B cell (primary cell): ENCODE data around the gene TSPAN1. TPM values are rescaled to one million over a fixed set of nuclear protein-coding genes. Genes with fewer than 3 reads are reported as not detected.

Source experiments
- ATAC-seq: fragments of 200-7000 bp; cut with Tn5 transposase; one replicate; pipeline ENCODE4 v1.10.0; 2021; ENCODE audit warnings: low read depth, mild to moderate bottlenecking, moderate number of reproducible peaks, moderate library complexity
- CTCF ChIA-PET: fragments of 350-600 bp; sonication (Branson Sonifier 250); formaldehyde crosslinking; loops from one replicate; lab custom pipeline; 2021; ENCODE audit warnings: antibody characterized with exemption, inconsistent platforms; lab: Charles Lee
- POLR2A ChIA-PET: fragments of 350-600 bp; sonication (Branson Sonifier 250); formaldehyde crosslinking; loops from one replicate; lab custom pipeline; 2021; ENCODE audit warnings: antibody characterized with exemption; lab: Charles Lee
- DNase-seq: peaks from one replicate; pipeline ENCODE4 v3.0.0; 2013
- H2AFZ ChIP-seq: 2 replicates; pipeline ENCODE4 v1.6.1; 2012; ENCODE audit warnings: mild to moderate bottlenecking, low read depth, low read length; ENCODE audit not compliant: insufficient read depth, poor library complexity, severe bottlenecking
- H3K27ac ChIP-seq, 2 donors: 1 replicate in 1 of 2; 2 replicates in 1 of 2; pipeline ENCODE4 v1.5.1; 2012 to 2013; ENCODE audit warnings: low read length in 2 of 2, mild to moderate bottlenecking in 2 of 2, moderate library complexity in 1 of 2
- H3K27me3 ChIP-seq, 4 experiments: fragments of 200-600 bp in 1 of 4; sonication (generic) in 1 of 4; replicated peaks in 1 of 4; 1 replicate in 2 of 4; 2 replicates in 2 of 4; pipeline versions ENCODE4 v1.6.1 to v1.7.0; 2013 to 2016; ENCODE audit warnings: low read length in 3 of 4, mild to moderate bottlenecking in 2 of 4, mixed read lengths in 1 of 4, moderate library complexity in 1 of 4; ENCODE audit not compliant: insufficient read depth in 4 of 4, control insufficient read depth in 3 of 4; ENCODE audit errors: control extremely low read depth in 1 of 4
- H3K36me3 ChIP-seq, 2 experiments: replicated peaks in 1 of 2; 1 replicate in 1 of 2; 2 replicates in 1 of 2; pipeline versions ENCODE4 v1.6.1 to v1.7.1; 2013; ENCODE audit warnings: low read length in 1 of 2; ENCODE audit not compliant: insufficient read depth in 2 of 2, control insufficient read depth in 1 of 2; ENCODE audit errors: control extremely low read depth in 1 of 2, extremely low read depth in 1 of 2
- H3K4me1 ChIP-seq, 2 donors: fragments of 200-600 bp in 1 of 2; sonication (generic) in 1 of 2; 1 replicate in 1 of 2; 2 replicates in 1 of 2; pipeline versions ENCODE4 v1.5.1 to v1.6.1; 2013 to 2017; ENCODE audit warnings: low read length in 2 of 2; ENCODE audit not compliant: control insufficient read depth in 2 of 2, insufficient read depth in 2 of 2
- H3K4me2 ChIP-seq: replicated peaks from 2 replicates; pipeline ENCODE3; 2012; ENCODE audit warnings: mild to moderate bottlenecking, low read depth, low read length; ENCODE audit not compliant: poor library complexity, severe bottlenecking
- H3K4me3 ChIP-seq, 5 experiments: fragments of 200-600 bp in 1 of 5; sonication (generic) in 1 of 5; 1 replicate in 3 of 5; 2 replicates in 2 of 5; pipeline versions ENCODE4 v1.5.1 to v1.7.0; 2011 to 2016; ENCODE audit warnings: low read length in 4 of 5, mild to moderate bottlenecking in 4 of 5, low read depth in 2 of 5, control low read depth in 1 of 5, moderate library complexity in 1 of 5; ENCODE audit not compliant: insufficient read depth in 1 of 5; ENCODE audit errors: control extremely low read depth in 1 of 5, extremely low read depth in 1 of 5
- H3K79me2 ChIP-seq: fragments of 200-600 bp; sonication (generic); one replicate; pipeline ENCODE4 v1.6.0; 2016; ENCODE audit warnings: low read length; ENCODE audit not compliant: control insufficient read depth, insufficient read depth
- H3K9ac ChIP-seq: fragments of 200-600 bp; sonication (generic); 2 replicates; pipeline ENCODE4 v1.6.1; 2017; ENCODE audit warnings: mild to moderate bottlenecking, low read length, moderate library complexity
- H3K9me3 ChIP-seq, 3 donors: one replicate each; pipeline versions ENCODE4 v1.6.1 to v1.7.1; 2013; ENCODE audit warnings: low read length in 2 of 3; ENCODE audit not compliant: control insufficient read depth in 2 of 3, insufficient read depth in 1 of 3; ENCODE audit errors: control extremely low read depth in 1 of 3
- H4K20me1 ChIP-seq: 2 replicates; pipeline ENCODE4 v1.6.0; 2012; ENCODE audit warnings: mild to moderate bottlenecking, low read length; ENCODE audit not compliant: insufficient read depth, control insufficient read depth, poor library complexity, severe bottlenecking
- H3K27ac Mint-ChIP-seq: one replicate; pipeline ENCODE4 v1.8.0; 2021; ENCODE audit warnings: mixed read lengths
- H3K27me3 Mint-ChIP-seq: one replicate; pipeline ENCODE4 v1.8.0; 2021; ENCODE audit warnings: mixed read lengths
- H3K4me1 Mint-ChIP-seq: one replicate; pipeline ENCODE4 v1.8.0; 2021; ENCODE audit warnings: mixed read lengths
- H3K4me3 Mint-ChIP-seq: one replicate; pipeline ENCODE4 v1.8.0; 2021; ENCODE audit warnings: mixed read lengths
- H3K9me3 Mint-ChIP-seq: one replicate; pipeline ENCODE4 v1.8.0; 2022; ENCODE audit warnings: mixed read lengths; ENCODE audit not compliant: insufficient read depth
- EZH2 ChIP-seq: IDR thresholded peaks from 2 replicates; pipeline ENCODE4 v1.6.1; 2012; ENCODE audit warnings: borderline replicate concordance, low read depth, mild to moderate bottlenecking, moderate library complexity, low read length; ENCODE audit not compliant: insufficient read depth, poor library complexity, severe bottlenecking
- WGBS: methylation state at CpG from one replicate; pipeline ENCODE4 v1.1.5; 2013; ENCODE audit warnings: missing lambda C conversion rate; ENCODE audit not compliant: insufficient coverage; 5-methylcytosine and 5-hydroxymethylcytosine counted together
- intact Hi-C: fragments of 100-400 bp; cut with micrococcal nuclease; formaldehyde crosslinking; loops from one replicate; pipeline ENCODE4 v1.10.0; 2022
- polyA plus RNA-seq: library from polyadenylated mRNA; depleted of rRNA; stranded (reverse); fragments of >200 nt; gene quantifications from 2 replicates; pipeline ENCODE4 v1.2.3, GENCODE V29; 2012
- total RNA-seq, 2 donors: library from RNA; stranded (reverse); fragments of 120-200 nt in 1 of 2; gene quantifications; 1 replicate in 1 of 2; 2 replicates in 1 of 2; pipeline versions ENCODE4 v1.2.3 to v1.2.4, GENCODE V29; 2013 to 2022
- TF ChIP-seq, protein P1 (sequence below): fragments of 200-600 bp; IDR thresholded peaks from one replicate; pipeline ENCODE4 v1.8.0; 2022; ENCODE audit warnings: antibody characterized with exemption, mild to moderate bottlenecking

Gene TSPAN1
- total and polyA plus RNA-seq, 2 donors (not counting 1 experiment from before 2014, with no cell fraction given) = not detected

DNA sequence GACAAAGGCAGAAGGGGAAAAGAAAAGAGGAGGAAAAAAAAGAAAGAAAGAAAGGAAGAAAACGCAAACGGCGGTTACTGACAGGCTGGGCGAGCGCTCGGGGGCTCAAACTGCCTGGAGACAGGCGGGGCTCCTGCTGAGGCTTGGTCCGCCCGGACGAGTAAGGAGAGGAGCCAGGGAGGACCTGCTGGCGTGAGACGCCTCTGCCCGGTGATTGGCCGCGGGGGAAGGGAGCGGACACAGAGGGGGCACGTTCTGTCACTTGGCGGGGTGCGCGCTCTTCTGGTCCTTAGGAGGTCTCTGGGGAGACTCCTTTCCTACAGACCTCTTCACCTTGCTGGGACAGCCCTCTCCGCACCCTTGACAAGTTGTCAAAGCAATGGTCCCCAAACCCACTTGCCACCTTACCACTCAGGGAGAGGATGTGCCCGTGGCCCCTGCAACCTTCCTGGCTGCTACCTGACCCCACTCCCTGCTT lies 41.7 kb upstream of the TSPAN1 start:
- POLR2A ChIA-PET = no interaction called here
- CTCF ChIA-PET = interaction anchor here (2.5 kb wide), 1 partner anchor 90 kb away, joined by 9 read pairs; no protein-coding TSS in a partner anchor
- Histone ChIP-seq H3K4me2 (peak overlapping the region; percentile 78), H3K79me2 (no peaks in the 10 kb centered on the region), H4K20me1 (no peaks in the 10 kb centered on the region), H3K9ac (peak overlapping the region; percentile 72), H3K27ac (peak overlapping the region in 1 of 2 donors; percentile 40), H2AFZ (peak overlapping the region; percentile 88), H3K4me3 (peak overlapping the region; percentile 73 to 92 (median 77)), H3K27me3 (peaks cover 0 to 41% (median 24%) of the 10 kb centered on the region in 4 experiments), H3K36me3 (no peaks in the 10 kb centered on the region), H3K4me1 (peaks cover 17 to 20% of the 10 kb centered on the region in 2 donors), H3K9me3 (peaks cover 0 to 2% (median 0%) of the 10 kb centered on the region in 3 donors)
- Mint-ChIP-seq H3K4me3 (peak overlapping the region; percentile 94), H3K4me1 (peaks cover 23% of the 10 kb centered on the region), H3K27ac (peak overlapping the region; percentile 76), H3K27me3 (peaks cover 45% of the 10 kb centered on the region), H3K9me3 (no peaks in the 10 kb centered on the region)
- intact Hi-C loops = loop anchor here (1.0 to 5.0 kb wide), 4 partner anchors 65 to 169 kb away; partner anchors contain the start of genes LRRC41, POMGNT1, RAD54L and UQCRH
- under 1% methylated on average over 21 of the region's 22 CpGs for WGBS
- peak; percentile 52 for ATAC-seq
- TF ChIP-seq EZH2 = no peak
- TF ChIP-seq, protein P1, sequence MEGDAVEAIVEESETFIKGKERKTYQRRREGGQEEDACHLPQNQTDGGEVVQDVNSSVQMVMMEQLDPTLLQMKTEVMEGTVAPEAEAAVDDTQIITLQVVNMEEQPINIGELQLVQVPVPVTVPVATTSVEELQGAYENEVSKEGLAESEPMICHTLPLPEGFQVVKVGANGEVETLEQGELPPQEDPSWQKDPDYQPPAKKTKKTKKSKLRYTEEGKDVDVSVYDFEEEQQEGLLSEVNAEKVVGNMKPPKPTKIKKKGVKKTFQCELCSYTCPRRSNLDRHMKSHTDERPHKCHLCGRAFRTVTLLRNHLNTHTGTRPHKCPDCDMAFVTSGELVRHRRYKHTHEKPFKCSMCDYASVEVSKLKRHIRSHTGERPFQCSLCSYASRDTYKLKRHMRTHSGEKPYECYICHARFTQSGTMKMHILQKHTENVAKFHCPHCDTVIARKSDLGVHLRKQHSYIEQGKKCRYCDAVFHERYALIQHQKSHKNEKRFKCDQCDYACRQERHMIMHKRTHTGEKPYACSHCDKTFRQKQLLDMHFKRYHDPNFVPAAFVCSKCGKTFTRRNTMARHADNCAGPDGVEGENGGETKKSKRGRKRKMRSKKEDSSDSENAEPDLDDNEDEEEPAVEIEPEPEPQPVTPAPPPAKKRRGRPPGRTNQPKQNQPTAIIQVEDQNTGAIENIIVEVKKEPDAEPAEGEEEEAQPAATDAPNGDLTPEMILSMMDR = no peak
- DNase-seq = no peak

DNA sequence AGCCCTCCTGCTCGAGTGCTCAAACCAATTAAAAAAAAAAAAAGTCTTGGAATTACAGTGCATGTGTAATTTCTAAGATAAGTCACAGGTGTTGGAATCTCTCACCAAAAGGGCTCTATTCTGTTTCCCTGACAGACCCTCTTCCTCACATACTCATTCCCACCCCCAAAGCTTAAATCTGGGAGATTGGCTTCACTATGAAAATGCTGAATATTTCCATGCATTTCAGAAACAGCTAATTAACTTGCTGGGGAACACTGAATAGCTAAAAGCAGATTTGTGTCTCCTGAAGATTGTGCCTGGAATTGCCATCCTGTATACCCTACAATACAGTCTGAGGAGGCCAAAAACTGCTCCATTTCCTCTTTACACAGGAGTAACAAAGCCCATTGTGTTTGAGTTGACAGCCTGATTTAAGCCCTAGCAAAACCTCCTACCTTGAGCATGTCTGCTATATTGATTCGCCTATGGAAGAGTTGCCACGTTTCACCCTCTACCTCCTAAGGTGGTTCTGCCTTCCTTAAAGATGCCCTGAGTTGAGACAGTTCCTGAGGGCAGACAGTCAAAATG lies 41.0 kb upstream of the TSPAN1 start:
- Mint-ChIP-seq H3K4me1 (peaks cover 23% of the 10 kb centered on the region), H3K4me3 (peak overlapping the region; percentile 94), H3K9me3 (no peaks in the 10 kb centered on the region), H3K27ac (no peak overlapping the region), H3K27me3 (peaks cover 46% of the 10 kb centered on the region)
- Histone ChIP-seq H3K9me3 (no peaks in the 10 kb centered on the region), H2AFZ (peak overlapping the region; percentile 88), H3K36me3 (no peaks in the 10 kb centered on the region), H3K79me2 (no peaks in the 10 kb centered on the region), H3K4me1 (peaks cover 17 to 20% of the 10 kb centered on the region in 2 donors), H3K4me3 (peak overlapping the region in 3 of 5 experiments; percentile 47 to 92 (median 77)), H3K4me2 (peak overlapping the region; percentile 78), H3K27me3 (peaks cover 0 to 40% (median 24%) of the 10 kb centered on the region in 4 experiments), H3K27ac (no peak overlapping the region), H4K20me1 (no peaks in the 10 kb centered on the region), H3K9ac (peak overlapping the region; percentile 72)
- no peak for ATAC-seq
- POLR2A ChIA-PET = no interaction called here
- no peak for DNase-seq
- no CpG with 5 or more reads among the region's 3 CpGs for WGBS
- intact Hi-C loops = loop anchor here (1.0 to 5.0 kb wide), 4 partner anchors 64 to 168 kb away; partner anchors contain the start of genes LRRC41, POMGNT1, RAD54L and UQCRH
- TF ChIP-seq, protein P1 = no peak
- TF ChIP-seq EZH2 = no peak
- CTCF ChIA-PET = interaction anchor here (1.5 to 1.6 kb wide), 2 partner anchors 24 to 33 kb away, joined by 4 read pairs; no protein-coding TSS in a partner anchor
